H1 (cell line): ENCODE results near the gene DHRS2. TPM values are rescaled to one million over a fixed set of nuclear protein-coding genes. Genes with fewer than 3 reads are reported as not detected.

ENCODE experiments used
- BRCA1 ChIP-seq: IDR thresholded peaks from 2 replicates; pipeline ENCODE4 v1.6.1; 2012; ENCODE audit warnings: low read depth, low read length, improper control_type of control experiment
- CREB1 ChIP-seq: IDR thresholded peaks from 2 replicates; pipeline ENCODE4 v1.6.1; 2012; ENCODE audit warnings: inconsistent platforms
- FOSL1 ChIP-seq: IDR thresholded peaks from 2 replicates; pipeline ENCODE4 v1.6.1; 2011; ENCODE audit warnings: mild to moderate bottlenecking, low read depth, low read length, moderate library complexity; ENCODE audit not compliant: insufficient read depth
- KDM4A ChIP-seq: IDR thresholded peaks from one replicate; pipeline ENCODE4 v1.7.1; 2012; ENCODE audit warnings: low read depth, mild to moderate bottlenecking, moderate library complexity, low read length, inconsistent platforms; ENCODE audit not compliant: severe bottlenecking
- RAD21 ChIP-seq, 2 experiments: IDR thresholded peaks in 1 of 2; conservative IDR thresholded peaks in 1 of 2; 2 replicates each; pipeline ENCODE4 v1.6.1; 2011; ENCODE audit warnings: low read depth in 2 of 2, low read length in 2 of 2, improper control_type of control experiment in 1 of 2, inconsistent platforms in 1 of 2, mild to moderate bottlenecking in 1 of 2, moderate library complexity in 1 of 2
- SAP30 ChIP-seq: fragments of 300-600 bp; sonication (generic); IDR thresholded peaks from 2 replicates; pipeline ENCODE4 v1.7.1; 2012; ENCODE audit warnings: low read length, moderate library complexity, mild to moderate bottlenecking, inconsistent platforms; ENCODE audit not compliant: insufficient read depth, insufficient replicate concordance
- SP1 ChIP-seq: IDR thresholded peaks from 2 replicates; pipeline ENCODE4 v1.6.1; 2011; ENCODE audit warnings: low read depth, low read length
- SP2 ChIP-seq: IDR thresholded peaks from 2 replicates; pipeline ENCODE4 v1.6.1; 2012; ENCODE audit warnings: mild to moderate bottlenecking, low read length, inconsistent platforms
- TAF1 ChIP-seq: IDR thresholded peaks from 2 replicates; pipeline ENCODE4 v1.6.1; 2011; ENCODE audit warnings: mild to moderate bottlenecking, low read depth, low read length
- TBP ChIP-seq: IDR thresholded peaks from 2 replicates; pipeline ENCODE4 v1.6.1; 2011; ENCODE audit warnings: low read depth, low read length, improper control_type of control experiment
- polyA plus RNA-seq, 7 experiments: library from polyadenylated mRNA; depleted of rRNA in 3 of 7; stranded (reverse) in 5 of 7; unstranded in 2 of 7; fragments of >200 nt in 5 of 7; fragments of 200-250 nt in 2 of 7; gene quantifications; 1 replicate in 5 of 7; 2 replicates in 1 of 7; 4 replicates in 1 of 7; pipeline versions ENCODE4 v1.2.1 to v1.2.3, GENCODE V29; 2011 to 2013; ENCODE audit warnings: missing spikeins in 2 of 7, mixed read lengths in 2 of 7
- total RNA-seq: library from RNA; stranded (reverse); fragmentation: NEBNext Ultra II Directional; extraction: Animal tissue kit (Norgen Biotek cat#: 25700); gene quantifications from 2 replicates; pipeline ENCODE4 v1.2.1, GENCODE V29; 2021
- TF ChIP-seq, protein P1 (sequence below): fragments of 300-600 bp; sonication (generic); IDR thresholded peaks from 2 replicates; pipeline ENCODE4 v1.7.1; 2012; ENCODE audit warnings: low read length, moderate library complexity, mild to moderate bottlenecking, inconsistent platforms; ENCODE audit not compliant: insufficient replicate concordance

DHRS2 gene
- total and polyA plus RNA-seq, 2 of the 8 experiments (the other 6 are each of a cell fraction or from before 2014, with no cell fraction given) = 1.1 to 3.5 TPM

DNA sequence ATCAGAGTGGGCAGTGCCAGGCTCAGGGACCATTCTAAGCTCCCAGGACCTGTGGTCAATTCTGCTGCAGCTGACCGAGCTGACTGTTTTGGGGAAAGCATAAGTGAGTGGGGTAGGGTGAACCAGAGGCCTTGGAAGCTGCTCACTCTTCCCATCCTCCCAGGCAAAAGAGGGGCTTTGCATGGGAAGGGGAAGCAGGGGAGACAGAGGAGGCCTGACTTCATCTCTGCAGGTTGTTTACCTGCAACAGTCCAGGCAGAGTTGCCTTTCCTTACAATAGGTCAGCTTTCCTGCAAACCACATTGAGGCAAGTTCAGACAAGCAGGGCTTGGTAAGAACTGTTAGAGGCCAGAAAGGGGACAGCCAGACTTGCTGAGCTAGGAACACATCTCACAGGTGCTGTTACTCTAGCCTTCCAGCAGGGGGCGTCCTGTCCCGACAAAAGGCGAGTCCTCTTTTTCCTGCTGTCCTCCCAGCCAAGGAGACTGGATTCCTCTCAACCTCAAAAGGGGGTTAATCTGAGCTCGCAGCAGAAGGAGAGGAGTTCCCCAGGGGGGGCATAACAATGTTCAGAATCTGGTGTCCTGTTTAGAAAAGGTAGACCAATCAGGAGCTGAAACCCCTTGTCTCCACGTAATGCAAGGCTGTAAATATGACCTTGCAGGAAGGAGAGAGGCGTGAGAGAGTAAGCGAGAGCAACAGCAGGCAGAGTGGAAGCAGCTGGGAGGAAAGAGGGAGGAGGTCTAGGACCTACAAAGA, 4.3 kb upstream of the DHRS2 start (continued):
- TF ChIP-seq, protein P1, sequence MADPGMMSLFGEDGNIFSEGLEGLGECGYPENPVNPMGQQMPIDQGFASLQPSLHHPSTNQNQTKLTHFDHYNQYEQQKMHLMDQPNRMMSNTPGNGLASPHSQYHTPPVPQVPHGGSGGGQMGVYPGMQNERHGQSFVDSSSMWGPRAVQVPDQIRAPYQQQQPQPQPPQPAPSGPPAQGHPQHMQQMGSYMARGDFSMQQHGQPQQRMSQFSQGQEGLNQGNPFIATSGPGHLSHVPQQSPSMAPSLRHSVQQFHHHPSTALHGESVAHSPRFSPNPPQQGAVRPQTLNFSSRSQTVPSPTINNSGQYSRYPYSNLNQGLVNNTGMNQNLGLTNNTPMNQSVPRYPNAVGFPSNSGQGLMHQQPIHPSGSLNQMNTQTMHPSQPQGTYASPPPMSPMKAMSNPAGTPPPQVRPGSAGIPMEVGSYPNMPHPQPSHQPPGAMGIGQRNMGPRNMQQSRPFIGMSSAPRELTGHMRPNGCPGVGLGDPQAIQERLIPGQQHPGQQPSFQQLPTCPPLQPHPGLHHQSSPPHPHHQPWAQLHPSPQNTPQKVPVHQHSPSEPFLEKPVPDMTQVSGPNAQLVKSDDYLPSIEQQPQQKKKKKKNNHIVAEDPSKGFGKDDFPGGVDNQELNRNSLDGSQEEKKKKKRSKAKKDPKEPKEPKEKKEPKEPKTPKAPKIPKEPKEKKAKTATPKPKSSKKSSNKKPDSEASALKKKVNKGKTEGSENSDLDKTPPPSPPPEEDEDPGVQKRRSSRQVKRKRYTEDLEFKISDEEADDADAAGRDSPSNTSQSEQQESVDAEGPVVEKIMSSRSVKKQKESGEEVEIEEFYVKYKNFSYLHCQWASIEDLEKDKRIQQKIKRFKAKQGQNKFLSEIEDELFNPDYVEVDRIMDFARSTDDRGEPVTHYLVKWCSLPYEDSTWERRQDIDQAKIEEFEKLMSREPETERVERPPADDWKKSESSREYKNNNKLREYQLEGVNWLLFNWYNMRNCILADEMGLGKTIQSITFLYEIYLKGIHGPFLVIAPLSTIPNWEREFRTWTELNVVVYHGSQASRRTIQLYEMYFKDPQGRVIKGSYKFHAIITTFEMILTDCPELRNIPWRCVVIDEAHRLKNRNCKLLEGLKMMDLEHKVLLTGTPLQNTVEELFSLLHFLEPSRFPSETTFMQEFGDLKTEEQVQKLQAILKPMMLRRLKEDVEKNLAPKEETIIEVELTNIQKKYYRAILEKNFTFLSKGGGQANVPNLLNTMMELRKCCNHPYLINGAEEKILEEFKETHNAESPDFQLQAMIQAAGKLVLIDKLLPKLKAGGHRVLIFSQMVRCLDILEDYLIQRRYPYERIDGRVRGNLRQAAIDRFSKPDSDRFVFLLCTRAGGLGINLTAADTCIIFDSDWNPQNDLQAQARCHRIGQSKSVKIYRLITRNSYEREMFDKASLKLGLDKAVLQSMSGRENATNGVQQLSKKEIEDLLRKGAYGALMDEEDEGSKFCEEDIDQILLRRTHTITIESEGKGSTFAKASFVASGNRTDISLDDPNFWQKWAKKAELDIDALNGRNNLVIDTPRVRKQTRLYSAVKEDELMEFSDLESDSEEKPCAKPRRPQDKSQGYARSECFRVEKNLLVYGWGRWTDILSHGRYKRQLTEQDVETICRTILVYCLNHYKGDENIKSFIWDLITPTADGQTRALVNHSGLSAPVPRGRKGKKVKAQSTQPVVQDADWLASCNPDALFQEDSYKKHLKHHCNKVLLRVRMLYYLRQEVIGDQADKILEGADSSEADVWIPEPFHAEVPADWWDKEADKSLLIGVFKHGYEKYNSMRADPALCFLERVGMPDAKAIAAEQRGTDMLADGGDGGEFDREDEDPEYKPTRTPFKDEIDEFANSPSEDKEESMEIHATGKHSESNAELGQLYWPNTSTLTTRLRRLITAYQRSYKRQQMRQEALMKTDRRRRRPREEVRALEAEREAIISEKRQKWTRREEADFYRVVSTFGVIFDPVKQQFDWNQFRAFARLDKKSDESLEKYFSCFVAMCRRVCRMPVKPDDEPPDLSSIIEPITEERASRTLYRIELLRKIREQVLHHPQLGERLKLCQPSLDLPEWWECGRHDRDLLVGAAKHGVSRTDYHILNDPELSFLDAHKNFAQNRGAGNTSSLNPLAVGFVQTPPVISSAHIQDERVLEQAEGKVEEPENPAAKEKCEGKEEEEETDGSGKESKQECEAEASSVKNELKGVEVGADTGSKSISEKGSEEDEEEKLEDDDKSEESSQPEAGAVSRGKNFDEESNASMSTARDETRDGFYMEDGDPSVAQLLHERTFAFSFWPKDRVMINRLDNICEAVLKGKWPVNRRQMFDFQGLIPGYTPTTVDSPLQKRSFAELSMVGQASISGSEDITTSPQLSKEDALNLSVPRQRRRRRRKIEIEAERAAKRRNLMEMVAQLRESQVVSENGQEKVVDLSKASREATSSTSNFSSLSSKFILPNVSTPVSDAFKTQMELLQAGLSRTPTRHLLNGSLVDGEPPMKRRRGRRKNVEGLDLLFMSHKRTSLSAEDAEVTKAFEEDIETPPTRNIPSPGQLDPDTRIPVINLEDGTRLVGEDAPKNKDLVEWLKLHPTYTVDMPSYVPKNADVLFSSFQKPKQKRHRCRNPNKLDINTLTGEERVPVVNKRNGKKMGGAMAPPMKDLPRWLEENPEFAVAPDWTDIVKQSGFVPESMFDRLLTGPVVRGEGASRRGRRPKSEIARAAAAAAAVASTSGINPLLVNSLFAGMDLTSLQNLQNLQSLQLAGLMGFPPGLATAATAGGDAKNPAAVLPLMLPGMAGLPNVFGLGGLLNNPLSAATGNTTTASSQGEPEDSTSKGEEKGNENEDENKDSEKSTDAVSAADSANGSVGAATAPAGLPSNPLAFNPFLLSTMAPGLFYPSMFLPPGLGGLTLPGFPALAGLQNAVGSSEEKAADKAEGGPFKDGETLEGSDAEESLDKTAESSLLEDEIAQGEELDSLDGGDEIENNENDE = no peak
- TF ChIP-seq TBP (no peak), SAP30 (no peak), FOSL1 (no peak), CREB1 (no peak), SP2 (no peak), TAF1 (no peak), RAD21 (IDR thresholded peaks at IDR 0.05 in 1 of 2, conservative IDR thresholded peaks at IDR 0.05 in 1 of 2; ENCODE audit: low read depth in 2 of 2, low read length in 2 of 2) (peak; percentile 92 to 93), SP1 (no peak), BRCA1 (0 out of 2 replicates have a peak, but pooled peaks have one; percentile 9), KDM4A (no peak)
